Thyroid gland (tissue), 4 donors: Measurements from ENCODE around the gene METRNL.

Experiments used
- CTCF ChIP-seq, 6 experiments: fragments of 200-600 bp in 3 of 6; fragments of 450-650 bp in 3 of 6; sonication (generic) in 3 of 6; IDR thresholded peaks; one replicate each; pipeline ENCODE4 v1.5.1; 2016 to 2019; ENCODE audit warnings: antibody characterized with exemption in 6 of 6, mild to moderate bottlenecking in 2 of 6, inconsistent platforms in 1 of 6, moderate library complexity in 1 of 6
- POLR2A ChIP-seq, 2 donors: fragments of 450-650 bp; IDR thresholded peaks; one replicate each; pipeline ENCODE4 v1.6.1; 2017; ENCODE audit warnings: antibody characterized with exemption in 2 of 2, mild to moderate bottlenecking in 2 of 2, moderate library complexity in 1 of 2

DNA sequence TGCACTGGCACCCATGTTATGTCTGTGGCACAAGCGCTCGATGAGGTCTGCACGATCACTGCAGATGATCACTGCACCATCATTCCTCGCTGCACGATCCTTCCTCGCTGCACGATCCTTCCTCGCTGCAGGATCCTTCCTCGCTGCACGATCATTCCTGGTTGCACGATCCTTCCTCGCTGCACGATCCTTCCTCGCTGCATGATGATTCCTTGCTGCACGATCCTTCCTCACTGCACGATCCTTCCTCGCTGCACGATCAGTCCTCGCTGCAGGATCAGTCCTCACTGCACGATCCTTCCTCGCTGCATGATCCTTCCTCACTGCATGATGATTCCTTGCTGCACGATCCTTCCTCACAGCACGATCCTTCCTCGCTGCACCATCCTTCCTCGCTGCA, 29.3 kb downstream of the METRNL start:
- no peak for TF ChIP-seq CTCF (IDR thresholded peaks at IDR 0.05)
- TF ChIP-seq POLR2A (IDR thresholded peaks at IDR 0.05) = no peak
